Caco-2 (cell line): ENCODE results near the gene CNGA3. TPM values are rescaled to one million over a fixed set of nuclear protein-coding genes. Genes with fewer than 3 reads are reported as not detected.

Source experiments
- BruUV-seq: library from RNA; stranded (reverse); fragments of 400-500 nt; replicated peaks from 2 replicates; lab custom pipeline; 2021; lab: Mats Ljungman, UMichigan
- CTCF ChIA-PET: fragments of 300-600 bp; sonication (Branson Sonifier 250); formaldehyde crosslinking; loops from one replicate; lab custom pipeline; 2022; ENCODE audit warnings: antibody characterized with exemption; lab: Charles Lee
- POLR2A ChIA-PET: fragments of 300-600 bp; sonication (Branson Sonifier 250); formaldehyde crosslinking; loops from one replicate; lab custom pipeline; 2022; ENCODE audit warnings: antibody characterized with exemption; lab: Charles Lee
- DNase-seq, 2 experiments: peaks; one replicate each; pipeline versions ENCODE4 v3.0.0 to v3.0.0-alpha.2; 2020 to 2022
- H3K27me3 ChIP-seq: replicated peaks from 2 replicates; pipeline ENCODE4 v1.6.0; 2011; ENCODE audit warnings: low read length; ENCODE audit not compliant: control insufficient read depth, insufficient read depth
- H3K36me3 ChIP-seq: 2 replicates; pipeline ENCODE4 v1.5.1; 2011; ENCODE audit warnings: low read length; ENCODE audit not compliant: control insufficient read depth, insufficient read depth
- H3K4me1 ChIP-seq: fragments of 250-450 bp; sonication (Bioruptor Pico); 2 replicates; pipeline ENCODE4 v1.5.1; 2020; ENCODE audit warnings: mild to moderate bottlenecking
- H3K4me3 ChIP-seq: 2 replicates; pipeline ENCODE4 v1.5.1; 2011; ENCODE audit warnings: low read depth, mild to moderate bottlenecking, control low read depth, low read length
- H3K9me3 ChIP-seq: fragments of 250-450 bp; sonication (Bioruptor Pico); 2 replicates; pipeline ENCODE4 v1.5.1; 2020; ENCODE audit warnings: mild to moderate bottlenecking, moderate library complexity
- H3K27ac Mint-ChIP-seq: one replicate; pipeline ENCODE4 v1.8.0; 2022; ENCODE audit warnings: mixed read lengths; ENCODE audit not compliant: unreplicated experiment
- H3K27me3 Mint-ChIP-seq: one replicate; pipeline ENCODE4 v1.8.0; 2022; ENCODE audit warnings: mixed read lengths; ENCODE audit not compliant: insufficient read depth, unreplicated experiment
- H3K36me3 Mint-ChIP-seq: one replicate; pipeline ENCODE4 v1.8.0; 2022; ENCODE audit warnings: mild to moderate bottlenecking, mixed read lengths; ENCODE audit not compliant: insufficient read depth, unreplicated experiment
- H3K4me1 Mint-ChIP-seq: one replicate; pipeline ENCODE4 v1.8.0; 2022; ENCODE audit warnings: low read depth, mixed read lengths; ENCODE audit not compliant: unreplicated experiment
- H3K4me3 Mint-ChIP-seq: one replicate; pipeline ENCODE4 v1.8.0; 2022; ENCODE audit warnings: mild to moderate bottlenecking, moderate library complexity, mixed read lengths; ENCODE audit not compliant: unreplicated experiment
- H3K9me3 Mint-ChIP-seq: one replicate; pipeline ENCODE4 v1.8.0; 2022; ENCODE audit warnings: mixed read lengths; ENCODE audit not compliant: unreplicated experiment
- intact Hi-C: fragments of 100-400 bp; cut with micrococcal nuclease; formaldehyde crosslinking; loops from one replicate; pipeline ENCODE4 v1.10.0; 2022; ENCODE audit not compliant: unreplicated experiment
- total RNA-seq: library from RNA; stranded (reverse); gene quantifications from 2 replicates; pipeline ENCODE4 v1.2.3, GENCODE V29; 2022
- TF ChIP-seq, protein P1 (sequence below), 2 experiments: fragments of 200-600 bp in 1 of 2; IDR thresholded peaks; 1 replicate in 1 of 2; 2 replicates in 1 of 2; pipeline versions ENCODE4 v1.5.1 to v1.8.0; 2011 to 2022; ENCODE audit warnings: antibody characterized with exemption in 1 of 2, control low read depth in 1 of 2, inconsistent platforms in 1 of 2, low read depth in 1 of 2, low read length in 1 of 2, mild to moderate bottlenecking in 1 of 2, moderate library complexity in 1 of 2; ENCODE audit not compliant: insufficient read depth in 1 of 2, severe bottlenecking in 1 of 2, unreplicated experiment in 1 of 2

The CNGA3 gene
- total RNA-seq, 1 experiment from 2014 or later: not detected

DNA sequence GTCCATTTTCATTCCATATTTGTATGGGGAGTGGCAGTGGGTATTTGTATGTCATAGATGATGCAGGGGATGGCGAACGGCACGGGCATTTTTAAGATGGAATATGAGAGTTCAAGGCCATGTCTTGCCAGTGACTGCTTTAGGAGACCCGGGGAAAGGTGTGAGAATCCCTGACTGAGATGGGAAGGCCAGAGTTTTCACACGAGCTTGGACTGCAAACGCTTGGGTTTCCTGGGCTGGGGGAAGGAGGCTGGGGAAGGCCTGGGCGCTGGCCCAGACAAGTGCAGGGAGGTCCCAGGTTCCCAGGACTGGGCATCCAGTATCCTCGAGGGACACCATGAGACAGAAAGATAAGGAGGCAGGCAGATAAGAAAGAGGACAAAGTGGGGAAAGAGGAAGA lies 35.2 kb downstream of the CNGA3 start:
- Mint-ChIP-seq H3K9me3 (no peaks in the 10 kb centered on the region), H3K4me3 (no peak overlapping the region), H3K27me3 (peaks cover 4% of the 10 kb centered on the region), H3K4me1 (no peaks in the 10 kb centered on the region), H3K27ac (no peak overlapping the region), H3K36me3 (no peaks in the 10 kb centered on the region)
- TF ChIP-seq, protein P1, sequence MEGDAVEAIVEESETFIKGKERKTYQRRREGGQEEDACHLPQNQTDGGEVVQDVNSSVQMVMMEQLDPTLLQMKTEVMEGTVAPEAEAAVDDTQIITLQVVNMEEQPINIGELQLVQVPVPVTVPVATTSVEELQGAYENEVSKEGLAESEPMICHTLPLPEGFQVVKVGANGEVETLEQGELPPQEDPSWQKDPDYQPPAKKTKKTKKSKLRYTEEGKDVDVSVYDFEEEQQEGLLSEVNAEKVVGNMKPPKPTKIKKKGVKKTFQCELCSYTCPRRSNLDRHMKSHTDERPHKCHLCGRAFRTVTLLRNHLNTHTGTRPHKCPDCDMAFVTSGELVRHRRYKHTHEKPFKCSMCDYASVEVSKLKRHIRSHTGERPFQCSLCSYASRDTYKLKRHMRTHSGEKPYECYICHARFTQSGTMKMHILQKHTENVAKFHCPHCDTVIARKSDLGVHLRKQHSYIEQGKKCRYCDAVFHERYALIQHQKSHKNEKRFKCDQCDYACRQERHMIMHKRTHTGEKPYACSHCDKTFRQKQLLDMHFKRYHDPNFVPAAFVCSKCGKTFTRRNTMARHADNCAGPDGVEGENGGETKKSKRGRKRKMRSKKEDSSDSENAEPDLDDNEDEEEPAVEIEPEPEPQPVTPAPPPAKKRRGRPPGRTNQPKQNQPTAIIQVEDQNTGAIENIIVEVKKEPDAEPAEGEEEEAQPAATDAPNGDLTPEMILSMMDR (IDR thresholded peaks at IDR 0.05; ENCODE audit: insufficient read depth in 1 of 2, low read depth in 1 of 2, low read length in 1 of 2, severe bottlenecking in 1 of 2, unreplicated experiment in 1 of 2): no peak
- no TSS peak for BruUV-seq
- Histone ChIP-seq H3K4me1 (no peaks in the 10 kb centered on the region), H3K27me3 (no peaks in the 10 kb centered on the region), H3K9me3 (no peaks in the 10 kb centered on the region), H3K4me3 (no peak overlapping the region), H3K36me3 (no peaks in the 10 kb centered on the region)
- ChIA-PET POLR2A (interaction anchor here (0.6 kb wide), 1 partner anchor 312 kb away, joined by 3 read pairs; no protein-coding TSS in a partner anchor), CTCF (no interaction called here)
- DNase-seq: no peak
- intact Hi-C loops: no loop called here

DNA sequence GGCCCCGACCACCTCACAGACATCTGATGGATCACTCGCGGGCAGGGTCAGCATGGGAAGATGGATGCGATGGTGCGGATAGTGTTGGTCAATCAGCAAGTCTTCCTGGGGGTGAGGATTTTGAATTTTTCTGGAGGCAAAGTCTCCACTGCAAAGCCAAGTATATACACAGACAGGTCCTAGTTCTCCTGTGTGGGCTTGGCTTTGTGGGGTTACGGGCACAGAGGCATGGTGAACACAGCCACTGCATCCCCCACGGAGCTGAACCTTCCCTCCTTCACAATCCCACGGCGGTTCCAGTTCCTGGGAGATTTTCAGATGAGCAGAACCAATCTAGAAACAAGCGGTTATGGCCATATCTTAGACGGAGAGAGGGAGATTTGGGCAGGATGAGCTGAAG lies 35.8 kb downstream of the CNGA3 start:
- BruUV-seq: no TSS peak
- Histone ChIP-seq H3K4me3 (no peak overlapping the region), H3K27me3 (no peaks in the 10 kb centered on the region), H3K9me3 (no peaks in the 10 kb centered on the region), H3K4me1 (no peaks in the 10 kb centered on the region), H3K36me3 (no peaks in the 10 kb centered on the region)
- peaks cover 3% of the 10 kb centered on the region for H3K27me3 Mint-ChIP-seq
- H3K27ac Mint-ChIP-seq: no peak overlapping the region
- no peaks in the 10 kb centered on the region for H3K36me3 Mint-ChIP-seq
- CTCF ChIA-PET: no interaction called here
- H3K4me1 Mint-ChIP-seq: no peaks in the 10 kb centered on the region
- intact Hi-C loops: no loop called here
- POLR2A ChIA-PET: no interaction called here
- H3K4me3 Mint-ChIP-seq: no peak overlapping the region
- TF ChIP-seq, protein P1 (IDR thresholded peaks at IDR 0.05; ENCODE audit: insufficient read depth in 1 of 2, low read depth in 1 of 2, low read length in 1 of 2, severe bottlenecking in 1 of 2, unreplicated experiment in 1 of 2): no peak
- no peaks in the 10 kb centered on the region for H3K9me3 Mint-ChIP-seq
- DNase-seq: no peak

DNA sequence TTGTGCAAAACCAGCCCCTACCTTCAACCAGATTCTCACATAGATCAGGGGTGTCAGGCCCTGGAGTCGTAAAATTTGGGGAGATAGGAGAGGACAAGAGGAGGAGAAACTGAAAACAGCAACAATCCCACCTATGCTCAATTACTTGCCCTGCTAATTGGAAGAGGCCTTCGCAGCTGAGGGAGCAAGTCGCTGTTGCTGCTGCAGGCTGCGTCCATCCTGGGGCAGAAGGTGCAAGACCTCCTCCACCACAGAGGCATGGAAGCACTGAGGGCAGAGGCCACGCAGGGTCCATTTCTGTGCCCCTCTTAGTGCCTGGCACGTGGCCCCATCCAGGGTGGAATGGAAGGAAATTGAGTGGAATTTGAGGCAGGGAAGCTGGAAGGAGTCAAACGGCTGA lies 36.5 kb downstream of the CNGA3 start:
- no TSS peak for BruUV-seq
- TF ChIP-seq, protein P1 (IDR thresholded peaks at IDR 0.05; ENCODE audit: insufficient read depth in 1 of 2, low read depth in 1 of 2, low read length in 1 of 2, severe bottlenecking in 1 of 2, unreplicated experiment in 1 of 2): no peak
- no peaks in the 10 kb centered on the region for H3K4me1 ChIP-seq
- intact Hi-C loops: no loop called here
- Mint-ChIP-seq H3K9me3 (no peaks in the 10 kb centered on the region), H3K4me3 (no peak overlapping the region), H3K4me1 (no peaks in the 10 kb centered on the region), H3K27me3 (peaks cover 3% of the 10 kb centered on the region), H3K36me3 (no peaks in the 10 kb centered on the region), H3K27ac (no peak overlapping the region)
- H3K4me3 ChIP-seq: no peak overlapping the region
- H3K36me3 ChIP-seq: no peaks in the 10 kb centered on the region
- CTCF ChIA-PET: no interaction called here
- POLR2A ChIA-PET: no interaction called here
- no peak for DNase-seq
- H3K27me3 ChIP-seq: no peaks in the 10 kb centered on the region; the same call in 1 of the 2 replicates
- no peaks in the 10 kb centered on the region for H3K9me3 ChIP-seq
